Ectodermal cell (in vitro differentiated cells): ENCODE results near the gene FBXL7.

Experiments used
- H3K27ac ChIP-seq: 2 replicates; pipeline ENCODE4 v1.7.0; 2013; ENCODE audit warnings: mild to moderate bottlenecking, low read depth, low read length; ENCODE audit not compliant: insufficient read depth, poor library complexity, severe bottlenecking
- H3K27me3 ChIP-seq: 2 replicates; pipeline ENCODE4 v1.7.0; 2013; ENCODE audit warnings: mild to moderate bottlenecking, low read length; ENCODE audit not compliant: insufficient read depth, control insufficient read depth, poor library complexity, severe bottlenecking
- H3K36me3 ChIP-seq: one replicate; pipeline ENCODE4 v1.7.0; 2013; ENCODE audit warnings: low read length; ENCODE audit not compliant: control insufficient read depth, insufficient read depth
- H3K4me1 ChIP-seq: one replicate; pipeline ENCODE4 v1.7.0; 2013; ENCODE audit warnings: low read length; ENCODE audit not compliant: control insufficient read depth, insufficient read depth
- H3K4me3 ChIP-seq: 2 replicates; pipeline ENCODE4 v1.7.0; 2013; ENCODE audit warnings: low read depth, low read length, control low read depth; ENCODE audit not compliant: insufficient read depth
- H3K9me3 ChIP-seq: 2 replicates; pipeline ENCODE4 v1.7.0; 2013; ENCODE audit warnings: mild to moderate bottlenecking, low read length, moderate library complexity; ENCODE audit not compliant: control insufficient read depth
- WGBS, 2 experiments: methylation state at CpG; one replicate each; pipeline ENCODE4 v1.1.7; 2013; ENCODE audit warnings: missing lambda C conversion rate in 2 of 2; 5-methylcytosine and 5-hydroxymethylcytosine counted together

The FBXL7 gene

DNA sequence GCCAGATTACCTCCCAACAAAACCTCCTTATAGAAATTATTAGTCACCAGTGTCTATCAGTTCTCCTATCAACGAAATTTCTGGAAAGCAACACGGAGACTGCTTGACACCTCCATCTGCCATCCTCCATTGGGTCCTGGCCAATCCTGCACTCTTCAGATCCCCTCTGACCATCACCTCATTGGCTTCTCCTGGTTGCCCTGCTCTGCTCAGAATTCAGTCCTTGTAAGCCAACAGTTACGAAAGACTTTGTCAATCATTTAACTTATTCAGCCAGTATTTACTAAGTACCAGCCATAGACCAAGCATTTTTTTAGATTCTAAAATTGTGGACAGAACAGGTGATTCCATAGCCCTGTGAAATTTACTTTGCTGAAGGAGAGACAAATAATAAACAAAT lies 451.1 kb downstream of the FBXL7 start:
- Histone ChIP-seq H3K27me3 (no peaks in the 10 kb centered on the region), H3K4me3 (no peak overlapping the region), H3K9me3 (no peaks in the 10 kb centered on the region), H3K36me3 (no peaks in the 10 kb centered on the region), H3K4me1 (no peaks in the 10 kb centered on the region), H3K27ac (no peak overlapping the region)
- 93 to 94% methylated on average over 3 of the region's 3 CpGs for WGBS, 2 experiments

DNA sequence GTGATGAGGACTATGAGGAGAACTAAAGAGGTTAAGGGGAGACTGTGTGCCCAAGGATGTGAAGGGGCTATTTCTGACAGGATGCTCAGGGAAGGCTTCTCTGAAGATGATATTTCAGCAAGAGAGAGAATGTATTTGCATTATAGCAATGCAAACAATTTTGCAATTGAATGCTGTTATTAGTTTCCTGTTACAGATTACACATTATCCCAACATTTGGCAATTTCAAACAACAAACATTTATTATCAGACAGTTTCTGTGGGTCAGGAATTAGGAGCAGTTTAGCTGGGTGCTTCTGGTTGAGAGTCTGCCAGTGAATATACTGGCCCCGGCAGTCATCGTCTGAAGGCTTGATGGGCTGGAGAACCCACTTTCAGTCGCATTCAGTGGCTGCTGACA lies 451.6 kb downstream of the FBXL7 start:
- Histone ChIP-seq H3K27ac (no peak overlapping the region), H3K9me3 (no peaks in the 10 kb centered on the region), H3K27me3 (no peaks in the 10 kb centered on the region), H3K36me3 (no peaks in the 10 kb centered on the region), H3K4me3 (no peak overlapping the region), H3K4me1 (no peaks in the 10 kb centered on the region)
- 95 to 96% methylated on average over 3 of the region's 3 CpGs for WGBS, 2 experiments

- no peaks in the 10 kb centered on the region for H3K36me3 ChIP-seq
- H3K27ac ChIP-seq, result no peak overlapping the region
- 91 to 98% methylated on average over 6 of the region's 6 CpGs for WGBS, 2 experiments
- H3K9me3 ChIP-seq, result no peaks in the 10 kb centered on the region
- no peak overlapping the region for H3K4me3 ChIP-seq
- H3K27me3 ChIP-seq, result no peaks in the 10 kb centered on the region
- no peaks in the 10 kb centered on the region for H3K4me1 ChIP-seq
These were observed 456.6 kb downstream of the FBXL7 start for GRCh38 chr5:15956622-15957021.

DNA sequence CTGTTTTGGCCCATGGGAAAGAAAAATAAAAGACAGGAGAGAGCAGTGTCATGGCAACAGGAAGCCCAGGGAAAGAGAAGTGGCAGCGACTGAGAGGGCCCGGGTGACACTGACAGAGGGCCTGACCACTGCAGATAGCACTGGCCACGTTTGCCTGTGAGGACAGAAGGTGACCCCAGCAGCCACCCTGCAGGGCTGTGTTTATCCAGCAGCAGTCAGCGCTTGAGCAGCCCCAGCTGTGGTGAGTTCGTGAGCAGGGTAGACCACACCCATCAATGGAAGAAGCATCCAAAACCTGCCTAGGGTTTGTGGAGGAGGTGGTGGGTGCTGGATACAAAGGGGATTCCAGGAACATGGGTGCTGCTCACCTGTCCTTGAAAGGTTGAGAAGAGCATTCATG lies 457.1 kb downstream of the FBXL7 start:
- H3K27ac ChIP-seq, result no peak overlapping the region
- WGBS, 2 experiments, result 79 to 85% methylated on average over 5 of the region's 5 CpGs
- no peaks in the 10 kb centered on the region for H3K9me3 ChIP-seq
- H3K36me3 ChIP-seq, result no peaks in the 10 kb centered on the region
- H3K4me1 ChIP-seq, result no peaks in the 10 kb centered on the region
- no peak overlapping the region for H3K4me3 ChIP-seq
- no peaks in the 10 kb centered on the region for H3K27me3 ChIP-seq

- Histone ChIP-seq H3K27ac (no peak overlapping the region), H3K4me3 (no peak overlapping the region)
These were observed 459.6 kb downstream of the FBXL7 start for GRCh38 chr5:15959370-15960164.

GRCh38 chr5:15966066-15966640 lies 466.2 kb downstream of the FBXL7 start:
- Histone ChIP-seq H3K27ac (no peak overlapping the region), H3K9me3 (no peaks in the 10 kb centered on the region), H3K4me1 (no peaks in the 10 kb centered on the region), H3K4me3 (no peak overlapping the region), H3K36me3 (no peaks in the 10 kb centered on the region), H3K27me3 (no peaks in the 10 kb centered on the region)
- 95 to 100% methylated on average over 4 of the region's 6 CpGs for WGBS, 2 experiments

More at GRCh38 chr5:15959370-15960164, 459.6 kb downstream of the FBXL7 start:
- Histone ChIP-seq H3K36me3 (no peaks in the 10 kb centered on the region), H3K9me3 (no peaks in the 10 kb centered on the region), H3K27me3 (no peaks in the 10 kb centered on the region), H3K4me1 (no peaks in the 10 kb centered on the region)
- 96 to 97% methylated on average over 6 of the region's 7 CpGs for WGBS, 2 experiments

- no peaks in the 10 kb centered on the region for H3K27me3 ChIP-seq
- no peaks in the 10 kb centered on the region for H3K4me1 ChIP-seq
- no peaks in the 10 kb centered on the region for H3K36me3 ChIP-seq
- no peak overlapping the region for H3K27ac ChIP-seq
- no peaks in the 10 kb centered on the region for H3K9me3 ChIP-seq
- H3K4me3 ChIP-seq, result no peak overlapping the region
These were observed 466.7 kb downstream of the FBXL7 start for GRCh38 chr5:15966651-15967050.

DNA sequence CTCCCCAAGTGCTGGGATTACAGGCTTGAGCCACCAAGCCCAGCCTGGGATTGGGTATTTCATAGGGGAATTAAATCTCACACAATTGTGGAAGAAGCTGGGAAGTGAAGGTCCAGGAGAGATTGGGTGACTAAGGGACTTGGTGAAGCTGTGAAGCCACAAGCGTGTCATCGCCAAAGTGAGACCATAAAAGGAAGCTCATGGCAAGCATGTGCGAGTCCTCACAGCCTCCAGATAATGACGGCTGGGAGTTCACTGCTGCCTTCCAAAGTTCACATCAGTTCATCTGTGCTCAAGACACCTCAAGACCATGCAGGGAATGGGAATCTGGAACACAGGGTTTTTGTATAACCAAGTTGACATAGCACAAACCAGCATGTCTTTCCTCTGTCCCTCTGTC lies 469.0 kb downstream of the FBXL7 start:
- Histone ChIP-seq H3K9me3 (no peaks in the 10 kb centered on the region), H3K27ac (no peak overlapping the region), H3K4me1 (no peaks in the 10 kb centered on the region), H3K27me3 (no peaks in the 10 kb centered on the region), H3K4me3 (no peak overlapping the region), H3K36me3 (no peaks in the 10 kb centered on the region)
- 95 to 96% methylated on average over 4 of the region's 4 CpGs for WGBS, 2 experiments

DNA sequence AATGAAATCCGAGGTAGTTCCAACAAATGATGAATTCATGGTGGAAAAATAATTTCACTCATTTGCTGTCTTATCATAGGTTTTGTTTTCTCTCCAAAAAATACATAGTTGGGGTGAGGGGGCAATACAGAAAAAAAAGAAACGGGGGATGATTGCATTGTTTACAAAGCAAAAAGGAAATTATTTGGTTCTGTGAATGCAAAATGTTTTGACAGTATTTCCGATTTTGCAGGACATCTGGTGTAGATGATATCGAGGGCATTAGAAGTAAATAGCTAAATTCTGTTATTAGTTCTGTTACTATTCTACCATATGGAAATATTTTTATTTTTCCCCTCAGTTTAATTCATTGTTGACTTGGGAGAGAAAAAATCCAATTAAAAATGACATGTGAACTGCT lies 477.9 kb downstream of the FBXL7 start:
- Histone ChIP-seq H3K36me3 (no peaks in the 10 kb centered on the region), H3K4me1 (no peaks in the 10 kb centered on the region), H3K27ac (no peak overlapping the region), H3K27me3 (no peaks in the 10 kb centered on the region), H3K4me3 (no peak overlapping the region), H3K9me3 (no peaks in the 10 kb centered on the region)
- 87 to 95% methylated on average over 2 to 4 of the region's 4 CpGs for WGBS, 2 experiments

- Histone ChIP-seq H3K9me3 (no peaks in the 10 kb centered on the region), H3K4me1 (no peaks in the 10 kb centered on the region), H3K4me3 (no peak overlapping the region), H3K27ac (no peak overlapping the region), H3K27me3 (no peaks in the 10 kb centered on the region), H3K36me3 (no peaks in the 10 kb centered on the region)
- WGBS, 2 experiments, result 94 to 100% methylated on average over 2 of the region's 2 CpGs
These were observed 480.9 kb downstream of the FBXL7 start for GRCh38 chr5:15980835-15981234.
